Measurements from ENCODE around the gene SCFD2.

DNA sequence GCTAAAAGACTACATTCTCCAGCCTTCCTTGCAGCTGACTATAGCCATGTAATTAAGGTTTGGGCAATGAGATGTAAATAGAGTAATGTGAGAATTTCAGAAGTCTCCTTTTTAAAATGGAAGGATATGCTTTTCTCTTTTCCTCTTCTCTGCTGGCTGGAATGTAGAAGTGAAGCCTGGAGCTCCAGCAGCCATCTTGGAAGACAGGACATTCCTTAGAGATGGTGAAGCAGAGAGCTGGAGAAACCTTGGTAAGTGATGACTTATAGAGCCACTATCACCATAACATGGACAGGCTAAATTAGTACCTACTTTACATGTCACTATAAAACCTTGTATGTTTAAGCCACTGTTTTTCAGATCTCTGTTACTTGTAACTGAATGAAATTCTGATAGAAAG lies 455.7 kb downstream of the SCFD2 start:
- no peak for TF ChIP-seq CTCF (IDR thresholded peaks at IDR 0.05; ENCODE audit: low read depth, low read length)
- TF ChIP-seq EZH2phosphoT487 (IDR thresholded peaks at IDR 0.05; ENCODE audit: low read depth): no peak
